Esophagus squamous epithelium (tissue), 5 donors: ENCODE results near the gene CLASRP. TPM values are rescaled to one million over a fixed set of nuclear protein-coding genes. Genes with fewer than 3 reads are reported as not detected.

Source experiments
- DNase-seq: peaks from one replicate; lab custom pipeline; 2025; lab: John Stamatoyannopoulos, UW
- H3K27ac ChIP-seq, 4 donors: fragments of 200-600 bp; sonication (generic); one replicate each; pipeline ENCODE4 v1.5.1; 2016 to 2019; ENCODE audit warnings: mild to moderate bottlenecking in 1 of 4
- H3K27me3 ChIP-seq, 4 donors: fragments of 200-600 bp; sonication (generic); 1 replicate in 3 of 4; 2 replicates in 1 of 4; pipeline versions ENCODE4 v1.5.1 to v1.6.0; 2017 to 2021; ENCODE audit warnings: antibody characterized with exemption in 1 of 4
- H3K36me3 ChIP-seq, 3 donors: fragments of 200-600 bp; sonication (generic); one replicate each; pipeline ENCODE4 v1.5.1; 2016 to 2019
- H3K4me1 ChIP-seq, 3 donors: fragments of 200-600 bp; sonication (generic); one replicate each; pipeline ENCODE4 v1.5.1; 2017 to 2019
- H3K4me3 ChIP-seq, 4 donors: fragments of 200-600 bp; sonication (generic); 1 replicate in 3 of 4; 2 replicates in 1 of 4; pipeline ENCODE4 v1.5.1; 2016 to 2019; ENCODE audit warnings: mild to moderate bottlenecking in 2 of 4, moderate library complexity in 1 of 4
- H3K9me3 ChIP-seq, 3 donors: fragments of 200-600 bp; sonication (generic); one replicate each; pipeline ENCODE4 v1.5.1; 2016 to 2019
- POLR2A ChIP-seq, 4 donors: fragments of 450-650 bp; IDR thresholded peaks; one replicate each; pipeline ENCODE4 v1.6.1; 2017; ENCODE audit warnings: antibody characterized with exemption in 4 of 4, mild to moderate bottlenecking in 4 of 4, moderate library complexity in 3 of 4
- WGBS, 2 donors: methylation state at CpG; one replicate each; pipeline ENCODE4 v1.1.5; 2018; 5-methylcytosine and 5-hydroxymethylcytosine counted together
- intact Hi-C: fragments of 100-400 bp; cut with DNase I; formaldehyde crosslinking; loops from one replicate; pipeline ENCODE4 v1.15.0; 2022
- total RNA-seq, 4 donors: library from RNA; depleted of rRNA; stranded (reverse); fragments of >200 nt; gene quantifications; one replicate each; pipeline ENCODE4 v1.1.0, GENCODE V29; 2016
- TF ChIP-seq, protein P1 (sequence below), 6 experiments: fragments of 450-650 bp in 4 of 6; fragments of 200-600 bp in 2 of 6; sonication (generic) in 2 of 6; IDR thresholded peaks; one replicate each; pipeline ENCODE4 v1.5.1; 2016 to 2019; ENCODE audit warnings: antibody characterized with exemption in 6 of 6, mild to moderate bottlenecking in 4 of 6, moderate library complexity in 4 of 6
- donor health status: DM: yes; HTN: yes; CAD: no.

The CLASRP gene
- total RNA-seq, 4 donors from 2014 or later: 46.4 to 122 (median 64.0) TPM

DNA sequence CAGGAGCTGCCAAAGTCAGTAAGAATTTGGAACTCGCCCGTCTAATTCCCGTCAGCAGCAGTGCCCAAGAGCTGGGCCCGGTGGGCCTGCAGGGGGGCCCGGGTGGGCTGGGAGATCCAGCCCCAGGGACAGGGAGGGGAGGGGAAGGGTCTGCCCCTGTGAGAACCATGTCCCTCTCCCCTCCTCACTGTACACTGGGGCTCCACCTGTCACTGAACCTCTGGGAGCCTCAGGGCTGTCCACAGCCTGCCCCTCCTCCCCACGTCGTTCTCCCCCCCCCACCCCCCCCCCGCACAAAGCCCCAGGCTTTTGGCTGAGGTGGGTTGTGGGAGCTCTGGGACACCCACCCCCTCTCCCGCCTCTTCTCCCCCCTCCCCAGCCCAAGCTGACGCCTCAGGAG, 29.2 kb downstream of the CLASRP start:
- H3K4me1 ChIP-seq: peaks cover 23 to 61% (median 43%) of the 10 kb centered on the region in 3 donors
- H3K4me3 ChIP-seq: no peak overlapping the region
- TF ChIP-seq, protein P1, sequence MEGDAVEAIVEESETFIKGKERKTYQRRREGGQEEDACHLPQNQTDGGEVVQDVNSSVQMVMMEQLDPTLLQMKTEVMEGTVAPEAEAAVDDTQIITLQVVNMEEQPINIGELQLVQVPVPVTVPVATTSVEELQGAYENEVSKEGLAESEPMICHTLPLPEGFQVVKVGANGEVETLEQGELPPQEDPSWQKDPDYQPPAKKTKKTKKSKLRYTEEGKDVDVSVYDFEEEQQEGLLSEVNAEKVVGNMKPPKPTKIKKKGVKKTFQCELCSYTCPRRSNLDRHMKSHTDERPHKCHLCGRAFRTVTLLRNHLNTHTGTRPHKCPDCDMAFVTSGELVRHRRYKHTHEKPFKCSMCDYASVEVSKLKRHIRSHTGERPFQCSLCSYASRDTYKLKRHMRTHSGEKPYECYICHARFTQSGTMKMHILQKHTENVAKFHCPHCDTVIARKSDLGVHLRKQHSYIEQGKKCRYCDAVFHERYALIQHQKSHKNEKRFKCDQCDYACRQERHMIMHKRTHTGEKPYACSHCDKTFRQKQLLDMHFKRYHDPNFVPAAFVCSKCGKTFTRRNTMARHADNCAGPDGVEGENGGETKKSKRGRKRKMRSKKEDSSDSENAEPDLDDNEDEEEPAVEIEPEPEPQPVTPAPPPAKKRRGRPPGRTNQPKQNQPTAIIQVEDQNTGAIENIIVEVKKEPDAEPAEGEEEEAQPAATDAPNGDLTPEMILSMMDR (IDR thresholded peaks at IDR 0.05): no peak
- no peak for TF ChIP-seq POLR2A (IDR thresholded peaks at IDR 0.05)
- H3K9me3 ChIP-seq: no peaks in the 10 kb centered on the region
- H3K27ac ChIP-seq: peak overlapping the region in 2 of 4 donors; percentile 32 to 95
- H3K36me3 ChIP-seq: peaks cover 43 to 93% (median 69%) of the 10 kb centered on the region in 3 donors
- H3K27me3 ChIP-seq: no peaks in the 10 kb centered on the region
- 0% methylated on average over 1 of the region's 10 CpGs; no CpG with 5 or more reads in 1 of the 2 donors for WGBS, 2 donors
- intact Hi-C loops: no loop called here
- DNase-seq: no peak

DNA sequence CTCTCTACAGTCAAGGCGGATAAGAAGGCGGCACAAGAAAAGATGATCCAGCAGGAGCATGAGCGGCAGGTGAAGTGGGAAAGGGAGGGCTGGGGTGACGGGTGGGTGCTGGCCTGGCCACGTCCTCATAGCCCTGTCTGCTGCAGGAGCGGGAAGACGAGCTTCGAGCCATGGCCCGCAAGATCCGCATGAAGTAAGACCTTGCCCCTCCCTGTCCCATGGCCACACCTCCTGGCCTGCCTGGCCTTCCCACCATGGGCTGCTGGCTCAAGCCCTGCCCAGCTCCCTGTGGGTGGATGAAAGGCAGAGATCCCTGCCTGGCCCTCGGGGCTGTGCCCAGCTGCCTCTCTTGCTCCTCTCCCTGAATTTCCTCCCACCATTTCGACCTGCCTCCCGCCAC, 30.2 kb downstream of the CLASRP start:
- H3K27ac ChIP-seq: peak overlapping the region; percentile 55 to 95 (median 66)
- intact Hi-C loops: no loop called here
- no peak for DNase-seq
- H3K36me3 ChIP-seq: peaks cover 34 to 84% (median 59%) of the 10 kb centered on the region in 3 donors
- no peaks in the 10 kb centered on the region for H3K27me3 ChIP-seq
- H3K4me3 ChIP-seq: no peak overlapping the region
- H3K4me1 ChIP-seq: peaks cover 23 to 71% (median 45%) of the 10 kb centered on the region in 3 donors
- TF ChIP-seq POLR2A (IDR thresholded peaks at IDR 0.05): no peak
- WGBS, 2 donors: 42 to 45% methylated on average over 12 to 13 of the region's 13 CpGs
- no peaks in the 10 kb centered on the region for H3K9me3 ChIP-seq

DNA sequence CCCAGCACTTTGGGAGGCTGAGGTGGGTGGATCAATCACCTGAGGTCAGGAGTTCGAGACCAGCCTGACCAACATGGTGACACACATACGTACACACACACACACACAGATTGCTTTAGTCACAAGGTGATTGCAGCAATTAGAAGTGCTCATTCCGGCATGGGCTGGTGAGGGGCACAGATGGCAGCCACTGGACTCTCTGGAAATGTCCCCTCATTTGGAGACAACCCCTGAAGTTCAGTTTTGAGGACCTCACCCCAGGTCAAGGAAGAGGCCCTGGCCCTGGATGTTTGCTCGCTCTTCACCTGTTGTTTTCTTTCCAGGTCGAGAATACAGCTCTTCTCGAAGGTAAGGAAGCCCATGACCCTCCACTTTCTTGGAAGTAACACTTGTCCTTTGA, 31.4 kb downstream of the CLASRP start:
- intact Hi-C loops: no loop called here
- H3K9me3 ChIP-seq: no peaks in the 10 kb centered on the region
- no peak overlapping the region for H3K4me3 ChIP-seq
- H3K36me3 ChIP-seq: peaks cover 23 to 72% (median 47%) of the 10 kb centered on the region in 3 donors
- peaks cover 32 to 83% (median 53%) of the 10 kb centered on the region in 3 donors for H3K4me1 ChIP-seq
- DNase-seq: no peak
- peak overlapping the region; percentile 58 to 95 (median 72) for H3K27ac ChIP-seq
- H3K27me3 ChIP-seq: no peaks in the 10 kb centered on the region
- WGBS, 2 donors: 71 to 94% methylated on average over 3 of the region's 6 CpGs
- TF ChIP-seq, protein P1 (IDR thresholded peaks at IDR 0.05): no peak
- no peak for TF ChIP-seq POLR2A (IDR thresholded peaks at IDR 0.05)

DNA sequence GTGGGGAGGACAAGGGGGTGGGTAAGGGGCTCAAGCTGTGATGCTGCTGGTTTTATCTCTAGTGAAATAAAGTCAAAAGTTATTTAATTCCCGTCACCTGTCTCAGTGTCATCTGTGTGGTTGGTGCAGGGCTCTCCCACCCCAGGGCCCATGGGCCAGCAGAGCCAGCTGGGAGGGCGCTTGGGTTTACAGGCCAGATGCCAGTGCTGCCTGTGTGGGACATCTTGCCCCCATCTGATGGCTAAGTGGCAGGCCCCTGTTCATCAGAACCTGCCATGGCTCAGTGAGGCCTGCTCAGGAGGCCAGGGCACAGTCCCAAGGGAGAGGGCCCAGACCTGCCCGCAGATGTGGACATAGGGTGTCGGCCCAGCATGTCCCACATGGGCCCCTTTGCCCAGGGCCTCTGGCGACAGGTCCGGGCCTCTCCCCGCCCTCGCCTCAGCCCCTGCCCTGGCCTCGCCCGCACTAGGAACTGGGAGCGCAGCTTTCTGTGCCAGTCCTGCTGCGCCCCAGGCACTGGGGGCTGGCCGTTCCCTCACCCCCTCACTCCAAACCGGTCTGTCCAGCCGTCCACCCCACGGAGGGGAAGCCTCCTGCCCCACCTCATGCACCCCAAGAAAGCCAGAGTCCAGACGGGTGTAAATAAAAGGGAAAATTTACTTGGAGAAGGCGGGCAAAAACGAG, 32.2 kb downstream of the CLASRP start:
- Histone ChIP-seq H3K36me3 (peaks cover 23 to 65% (median 42%) of the 10 kb centered on the region in 3 donors), H3K27ac (peak overlapping the region; percentile 58 to 95 (median 72)), H3K4me3 (peak overlapping the region in 2 of 4 donors; percentile 12 to 19), H3K27me3 (no peaks in the 10 kb centered on the region), H3K4me1 (peaks cover 38 to 91% (median 53%) of the 10 kb centered on the region in 3 donors), H3K9me3 (no peaks in the 10 kb centered on the region)
- DNase-seq: no peak
- intact Hi-C loops: no loop called here
- TF ChIP-seq, protein P1 (IDR thresholded peaks at IDR 0.05): no peak
- no peak for TF ChIP-seq POLR2A (IDR thresholded peaks at IDR 0.05)
- WGBS, 2 donors: 43 to 65% methylated on average over 4 to 9 of the region's 19 CpGs

DNA sequence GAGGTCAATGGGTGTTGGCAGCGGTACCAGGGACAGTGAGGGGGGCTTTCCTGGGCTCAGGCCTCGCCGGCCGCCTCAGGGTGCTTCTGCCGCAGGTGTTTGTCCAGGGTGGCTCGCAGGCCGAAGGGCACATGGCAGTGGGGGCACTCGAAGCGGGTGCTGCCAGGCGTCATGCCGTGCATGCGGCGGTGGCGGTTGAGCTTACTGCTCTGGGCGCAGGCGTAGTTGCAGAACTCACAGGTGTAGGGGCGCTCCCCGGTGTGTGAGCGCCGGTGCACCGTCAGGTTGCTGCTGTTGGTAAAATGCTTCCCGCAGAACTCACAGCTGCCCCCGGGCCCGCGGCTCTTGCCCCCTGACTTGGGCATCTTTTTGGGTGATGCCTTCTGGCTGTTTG, 32.7 kb downstream of the CLASRP start:
- intact Hi-C loops: no loop called here
- Histone ChIP-seq H3K27me3 (no peaks in the 10 kb centered on the region), H3K27ac (peak overlapping the region; percentile 58 to 95 (median 72)), H3K36me3 (peaks cover 23 to 59% (median 42%) of the 10 kb centered on the region in 3 donors), H3K4me1 (peaks cover 38 to 96% (median 55%) of the 10 kb centered on the region in 3 donors), H3K9me3 (no peaks in the 10 kb centered on the region), H3K4me3 (peak overlapping the region in 3 of 4 donors; percentile 3 to 19 (median 12))
- DNase-seq: no peak
- WGBS, 2 donors: 43 to 49% methylated on average over 13 to 14 of the region's 25 CpGs
- no peak for TF ChIP-seq POLR2A (IDR thresholded peaks at IDR 0.05)
- TF ChIP-seq, protein P1 (IDR thresholded peaks at IDR 0.05): no peak
